Bronchial epithelial cell (primary cell): ENCODE results near the gene PLCE1. TPM values are rescaled to one million over a fixed set of nuclear protein-coding genes. Genes with fewer than 3 reads are reported as not detected.

Source experiments
- DNase-seq: peaks from one replicate; pipeline ENCODE4 v3.0.0-alpha.2; 2010; ENCODE audit warnings: low read depth
- FAIRE-seq: peaks from 2 replicates; lab custom pipeline; 2011; peaks lifted over from hg19 to GRCh38; lab: Jason Lieb, UNC
- H3K27me3 ChIP-seq: 2 replicates; pipeline ENCODE4 v1.5.1; 2011; ENCODE audit warnings: low read length; ENCODE audit not compliant: control insufficient read depth, insufficient read depth
- H3K36me3 ChIP-seq: 2 replicates; pipeline ENCODE4 v1.5.1; 2011; ENCODE audit warnings: low read length; ENCODE audit not compliant: control insufficient read depth, insufficient read depth
- H3K4me3 ChIP-seq: 2 replicates; pipeline ENCODE4 v1.5.1; 2011; ENCODE audit warnings: mild to moderate bottlenecking, low read depth, low read length, control low read depth
- CTCF ChIP-seq: IDR thresholded peaks from 2 replicates; pipeline ENCODE4 v1.5.1; 2011; ENCODE audit warnings: mild to moderate bottlenecking, moderate library complexity, low read length, control low read depth, inconsistent platforms; ENCODE audit not compliant: insufficient read depth, severe bottlenecking
- total RNA-seq: library from RNA; depleted of rRNA; stranded (reverse); fragments of >200 nt; gene quantifications from 2 replicates; pipeline ENCODE4 v1.2.1, GENCODE V29; 2014

The PLCE1 gene
- total RNA-seq, 1 donor from 2014 or later, result 0.26 TPM

GRCh38 chr10:94000638-94001415 is 7.1 kb downstream of the PLCE1 start:
- no peaks in the 10 kb centered on the region for H3K27me3 ChIP-seq
- H3K4me3 ChIP-seq, result no peak overlapping the region
- H3K36me3 ChIP-seq, result no peaks in the 10 kb centered on the region
- DNase-seq (no peak), FAIRE-seq (no peak)
- TF ChIP-seq CTCF, result no peak

- H3K4me3 ChIP-seq, result no peak overlapping the region
- H3K27me3 ChIP-seq, result no peaks in the 10 kb centered on the region
- no peak for FAIRE-seq
- no peaks in the 10 kb centered on the region for H3K36me3 ChIP-seq
- TF ChIP-seq CTCF, result no peak
- no peak for DNase-seq
These were observed 7.7 kb downstream of the PLCE1 start for GRCh38 chr10:94001416-94001810.

- no peak for FAIRE-seq
- Histone ChIP-seq H3K36me3 (no peaks in the 10 kb centered on the region), H3K4me3 (no peak overlapping the region), H3K27me3 (no peaks in the 10 kb centered on the region)
- TF ChIP-seq CTCF, result no peak
- peak; percentile 53 for DNase-seq
These were observed 8.4 kb downstream of the PLCE1 start for GRCh38 chr10:94002156-94002555.

GRCh38 chr10:94003488-94003887 is 9.8 kb downstream of the PLCE1 start:
- FAIRE-seq, result no peak
- Histone ChIP-seq H3K36me3 (no peaks in the 10 kb centered on the region), H3K4me3 (no peak overlapping the region), H3K27me3 (no peaks in the 10 kb centered on the region)
- no peak for DNase-seq
- no peak for TF ChIP-seq CTCF

DNA sequence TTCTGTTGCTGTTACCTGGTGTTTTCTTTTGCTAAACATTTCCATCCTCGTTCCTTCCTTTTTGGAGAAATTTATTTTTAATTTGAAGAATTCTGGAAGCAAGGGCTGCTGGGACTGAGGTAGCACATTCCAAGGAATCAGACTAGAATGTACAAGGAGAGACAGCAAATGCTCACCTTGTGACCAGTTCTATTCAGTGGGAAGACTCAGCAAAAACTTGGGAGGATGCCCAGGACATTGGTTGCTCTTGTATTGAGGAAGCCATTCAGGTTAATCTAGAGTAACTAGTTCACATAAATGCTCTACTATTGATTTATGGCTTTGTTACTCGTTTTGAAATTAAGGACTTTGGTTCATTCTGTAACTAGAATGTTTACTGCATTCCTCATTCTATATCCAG is 11.3 kb downstream of the PLCE1 start:
- peak; percentile 13 for FAIRE-seq
- TF ChIP-seq CTCF, result no peak
- no peak overlapping the region for H3K4me3 ChIP-seq
- peak; percentile 59 for DNase-seq
- no peaks in the 10 kb centered on the region for H3K36me3 ChIP-seq
- no peaks in the 10 kb centered on the region for H3K27me3 ChIP-seq
